H9 (cell line): ENCODE results near the gene B3GLCT. TPM values are rescaled to one million over a fixed set of nuclear protein-coding genes. Genes with fewer than 3 reads are reported as not detected.
A peak's percentile ranks its signal among the peaks of the same experiment; 100 is the strongest.

Experiments used
- DNase-seq: peaks from one replicate; pipeline ENCODE4 v3.0.0-alpha.2; 2017
- H2AFZ ChIP-seq: one replicate; pipeline ENCODE4 v1.6.1; 2013; ENCODE audit warnings: mild to moderate bottlenecking, low read length, control low read depth, moderate library complexity
- H2AK5ac ChIP-seq: 2 replicates; pipeline ENCODE4 v1.6.1; 2013; ENCODE audit warnings: low read length, control low read depth, mixed read lengths; ENCODE audit not compliant: insufficient read length
- H2BK120ac ChIP-seq: one replicate; pipeline ENCODE4 v1.6.1; 2013; ENCODE audit warnings: low read depth, mild to moderate bottlenecking, low read length, control low read depth, inconsistent platforms; ENCODE audit not compliant: poor library complexity, severe bottlenecking
- H2BK12ac ChIP-seq: 2 replicates; pipeline ENCODE4 v1.6.1; 2013; ENCODE audit warnings: low read length, control low read depth, mixed read lengths, low read depth; ENCODE audit not compliant: insufficient read length
- H2BK15ac ChIP-seq: 2 replicates; pipeline ENCODE4 v1.6.1; 2013; ENCODE audit warnings: low read depth, low read length, control low read depth
- H2BK20ac ChIP-seq: one replicate; pipeline ENCODE4 v1.6.1; 2013; ENCODE audit warnings: low read depth, mild to moderate bottlenecking, low read length, control low read depth, inconsistent platforms; ENCODE audit not compliant: poor library complexity, severe bottlenecking
- H2BK5ac ChIP-seq: 2 replicates; pipeline ENCODE4 v1.6.1; 2013; ENCODE audit warnings: low read length, control low read depth, mixed read lengths; ENCODE audit not compliant: insufficient read length
- H3K14ac ChIP-seq: 2 replicates; pipeline ENCODE4 v1.6.1; 2013; ENCODE audit warnings: low read length, control low read depth; ENCODE audit not compliant: insufficient read depth
- H3K18ac ChIP-seq: 2 replicates; pipeline ENCODE4 v1.6.1; 2013; ENCODE audit warnings: low read depth, mild to moderate bottlenecking, mixed read lengths, low read length, control low read depth; ENCODE audit not compliant: insufficient read length
- H3K23ac ChIP-seq: 2 replicates; pipeline ENCODE4 v1.6.1; 2013; ENCODE audit warnings: low read length, control low read depth, mixed read lengths, low read depth; ENCODE audit not compliant: insufficient read length
- H3K23me2 ChIP-seq: 2 replicates; pipeline ENCODE4 v1.6.1; 2013; ENCODE audit warnings: low read depth, mild to moderate bottlenecking, mixed read lengths, low read length, control low read depth; ENCODE audit not compliant: insufficient read length, poor library complexity, severe bottlenecking
- H3K27ac ChIP-seq: 2 replicates; pipeline ENCODE4 v1.5.1; 2013; ENCODE audit warnings: low read length, control low read depth, mixed read lengths, low read depth; ENCODE audit not compliant: insufficient read length
- H3K27me3 ChIP-seq: 2 replicates; pipeline ENCODE4 v1.6.1; 2013; ENCODE audit warnings: low read length, control low read depth, inconsistent platforms; ENCODE audit not compliant: insufficient read depth
- H3K4ac ChIP-seq: 2 replicates; pipeline ENCODE4 v1.6.1; 2013; ENCODE audit warnings: low read depth, mild to moderate bottlenecking, control low read depth, inconsistent platforms, low read length, moderate library complexity
- H3K4me1 ChIP-seq: 2 replicates; pipeline ENCODE4 v1.6.1; 2013; ENCODE audit warnings: low read length, control low read depth, inconsistent platforms; ENCODE audit not compliant: insufficient read depth
- H3K4me2 ChIP-seq: 2 replicates; pipeline ENCODE4 v1.6.1; 2013; ENCODE audit warnings: low read length, control low read depth, mixed read lengths; ENCODE audit not compliant: insufficient read length, insufficient read depth
- H3K56ac ChIP-seq: 2 replicates; pipeline ENCODE4 v1.6.1; 2013; ENCODE audit warnings: low read depth, mild to moderate bottlenecking, mixed read lengths, low read length, control low read depth; ENCODE audit not compliant: insufficient read length
- H3K79me1 ChIP-seq: 2 replicates; pipeline ENCODE4 v1.6.1; 2013; ENCODE audit warnings: low read depth, mild to moderate bottlenecking, moderate library complexity, low read length, control low read depth, inconsistent platforms; ENCODE audit not compliant: insufficient read depth, poor library complexity, severe bottlenecking
- H3K79me2 ChIP-seq: 2 replicates; pipeline ENCODE4 v1.6.1; 2013; ENCODE audit warnings: low read length, control low read depth, inconsistent platforms; ENCODE audit not compliant: insufficient read depth
- H3K9ac ChIP-seq: 2 replicates; pipeline ENCODE4 v1.6.1; 2013; ENCODE audit warnings: low read length, control low read depth, mixed read lengths; ENCODE audit not compliant: insufficient read length; ENCODE audit errors: extremely low read depth
- H3K9me3 ChIP-seq: one replicate; pipeline ENCODE4 v1.6.1; 2013; ENCODE audit warnings: low read depth, low read length, inconsistent platforms; ENCODE audit not compliant: control insufficient read depth
- H3T11ph ChIP-seq: one replicate; pipeline ENCODE4 v1.6.1; 2013; ENCODE audit warnings: mild to moderate bottlenecking, low read length, control low read depth, inconsistent platforms
- H4K20me1 ChIP-seq: one replicate; pipeline ENCODE4 v1.6.1; 2013; ENCODE audit not compliant: control insufficient read depth, insufficient read length, insufficient read depth
- H4K5ac ChIP-seq: 2 replicates; pipeline ENCODE4 v1.6.1; 2013; ENCODE audit warnings: low read depth, mild to moderate bottlenecking, mixed read lengths, low read length, control low read depth; ENCODE audit not compliant: insufficient read length
- H4K8ac ChIP-seq: replicated peaks from 2 replicates; pipeline ENCODE4 v1.6.1; 2013; ENCODE audit warnings: low read length, control low read depth, mixed read lengths, low read depth; ENCODE audit not compliant: insufficient read length
- H4K91ac ChIP-seq: 2 replicates; pipeline ENCODE4 v1.6.1; 2013; ENCODE audit warnings: low read depth, mild to moderate bottlenecking, moderate library complexity, mixed read lengths, low read length, control low read depth; ENCODE audit not compliant: insufficient read length
- H3K27ac Mint-ChIP-seq, 3 experiments: 2 replicates in 2 of 3; 3 replicates in 1 of 3; pipeline ENCODE4 v1.8.0; 2020 to 2021; ENCODE audit warnings: mixed read lengths in 3 of 3, mild to moderate bottlenecking in 1 of 3, moderate library complexity in 1 of 3
- H3K27me3 Mint-ChIP-seq: 2 replicates; pipeline ENCODE4 v1.8.0; 2021; ENCODE audit warnings: low read depth, mild to moderate bottlenecking, moderate library complexity, mixed read lengths
- H3K36me3 Mint-ChIP-seq, 3 experiments: 2 replicates in 2 of 3; 3 replicates in 1 of 3; pipeline ENCODE4 v1.8.0; 2020 to 2021; ENCODE audit warnings: low read depth in 3 of 3, mixed read lengths in 3 of 3; ENCODE audit not compliant: insufficient read depth in 1 of 3
- H3K4me1 Mint-ChIP-seq, 2 experiments: 2 replicates each; pipeline ENCODE4 v1.8.0; 2020; ENCODE audit warnings: mixed read lengths in 2 of 2
- H3K4me3 Mint-ChIP-seq, 2 experiments: 2 replicates in 1 of 2; 3 replicates in 1 of 2; pipeline ENCODE4 v1.8.0; 2020 to 2021; ENCODE audit warnings: mild to moderate bottlenecking in 2 of 2, mixed read lengths in 2 of 2, moderate library complexity in 1 of 2
- H3K9me3 Mint-ChIP-seq, 2 experiments: 2 replicates in 1 of 2; 3 replicates in 1 of 2; pipeline ENCODE4 v1.8.0; 2020; ENCODE audit warnings: mild to moderate bottlenecking in 2 of 2, mixed read lengths in 2 of 2, moderate library complexity in 1 of 2
- CTCF ChIP-seq: fragments of 200-600 bp; sonication (generic); conservative IDR thresholded peaks from 3 replicates; pipeline ENCODE4 v1.8.0; 2021; ENCODE audit warnings: antibody characterized with exemption, mild to moderate bottlenecking
- WGBS: extraction: QIAGEN DNeasy Blood & Tissue Kit; methylation state at CpG from one replicate; pipeline ENCODE4 v1.1.7; 2013; ENCODE audit warnings: missing lambda C conversion rate, low lambda C conversion rate, mixed read lengths; ENCODE audit not compliant: insufficient read length; ENCODE audit errors: extremely low coverage; 5-methylcytosine and 5-hydroxymethylcytosine counted together
- total RNA-seq: library from RNA; stranded (reverse); gene quantifications from 2 replicates; pipeline ENCODE4 v1.2.1, GENCODE V29; 2021

The B3GLCT gene
- total RNA-seq, 1 experiment from 2014 or later, result 5.4 TPM

- Mint-ChIP-seq H3K27ac (0 out of 7 replicates have a peak overlapping the region, but pooled peaks of 1 of the 3 experiments have one; percentile 47), H3K36me3 (peaks cover 15 to 34% (median 27%) of the 10 kb centered on the region in 3 experiments), H3K4me3 (no peak overlapping the region), H3K4me1 (peaks cover 0 to 4% of the 10 kb centered on the region in 2 experiments; a peak in 2 of 4 replicates), H3K27me3 (no peaks in the 10 kb centered on the region), H3K9me3 (peaks cover 22 to 25% of the 10 kb centered on the region in 2 experiments)
- Histone ChIP-seq H3K14ac (no peak overlapping the region), H2BK20ac (no peak overlapping the region), H3K27ac (no peak overlapping the region), H3K9ac (no peak overlapping the region), H2BK5ac (no peak overlapping the region), H3K56ac (no peak overlapping the region), H3K23ac (no peak overlapping the region), H3K79me1 (no peaks in the 10 kb centered on the region), H3K27me3 (no peaks in the 10 kb centered on the region), H3T11ph (no peak overlapping the region), H3K4me2 (no peak overlapping the region), H3K23me2 (no peaks in the 10 kb centered on the region), H3K79me2 (no peaks in the 10 kb centered on the region), H3K18ac (no peak overlapping the region), H4K91ac (no peak overlapping the region), H2AFZ (no peak overlapping the region), H2BK12ac (no peak overlapping the region), H2BK120ac (no peak overlapping the region), H2BK15ac (no peak overlapping the region), H4K20me1 (no peaks in the 10 kb centered on the region), H3K4me1 (no peaks in the 10 kb centered on the region), H3K4ac (no peak overlapping the region), H4K5ac (no peak overlapping the region), H3K9me3 (no peaks in the 10 kb centered on the region), H2AK5ac (no peak overlapping the region), H4K8ac (no peak overlapping the region)
- no CpG with 5 or more reads among the region's 2 CpGs for WGBS
- no peak for DNase-seq
- TF ChIP-seq CTCF, result no peak
Measured at GRCh38 chr13:31286930-31287329, 87.2 kb downstream of the B3GLCT start.
